GM04503 (cell line): ENCODE data around the gene CBLB.
A peak's percentile ranks its signal among the peaks of the same experiment; 100 is the strongest.
"Not testable (repeated sequence)": the region's sequence is repeated elsewhere in the genome, so short reads cannot be mapped to it uniquely, and the experiment has no call there.

Source experiments
- DNase-seq: peaks from one replicate; pipeline ENCODE4 v3.0.0-alpha.2; 2012; ENCODE audit warnings: low read depth

The CBLB gene

GRCh38 chr3:105747696-105748095, 121.1 kb downstream of the CBLB start:
- DNase-seq = no peak

- DNase-seq = peak; percentile 34
Measured at GRCh38 chr3:105747060-105747541, 121.7 kb downstream of the CBLB start.

- DNase-seq = no peak
Measured at GRCh38 chr3:105746231-105746996, 122.4 kb downstream of the CBLB start.

GRCh38 chr3:105745046-105745445, 123.8 kb downstream of the CBLB start:
- no peak for DNase-seq

- no peak for DNase-seq
Measured at GRCh38 chr3:105744202-105744601, 124.6 kb downstream of the CBLB start.

GRCh38 chr3:105733356-105733755, 135.5 kb downstream of the CBLB start:
- DNase-seq = no peak

- no peak for DNase-seq
Measured at GRCh38 chr3:105731686-105732085, 137.1 kb downstream of the CBLB start.

GRCh38 chr3:105730801-105731354, 137.9 kb downstream of the CBLB start:
- DNase-seq = no peak

- no peak for DNase-seq
Measured at GRCh38 chr3:105729667-105730066, 139.1 kb downstream of the CBLB start.

GRCh38 chr3:105728771-105729312, 140.0 kb downstream of the CBLB start:
- DNase-seq = no peak

- DNase-seq = not testable (repeated sequence)
Measured at GRCh38 chr3:105727036-105727435, 141.8 kb downstream of the CBLB start.

GRCh38 chr3:105722943-105723556, 145.8 kb downstream of the CBLB start:
- no peak for DNase-seq

GRCh38 chr3:105719791-105720190, 149.0 kb downstream of the CBLB start:
- DNase-seq = no peak

- peak; percentile 19 for DNase-seq
Measured at GRCh38 chr3:105715372-105715771, 153.4 kb downstream of the CBLB start.

- no peak for DNase-seq
Measured at GRCh38 chr3:105714453-105714852, 154.4 kb downstream of the CBLB start.

- DNase-seq = no peak
Measured at GRCh38 chr3:105708980-105709379, 159.8 kb downstream of the CBLB start.

- no peak for DNase-seq
Measured at GRCh38 chr3:105707009-105707408, 161.8 kb downstream of the CBLB start.

GRCh38 chr3:105704726-105705410, 163.9 kb downstream of the CBLB start:
- DNase-seq = no peak

GRCh38 chr3:105700575-105700974, 168.2 kb downstream of the CBLB start:
- DNase-seq = no peak

GRCh38 chr3:105691633-105692032, 177.2 kb downstream of the CBLB start:
- no peak for DNase-seq

- DNase-seq = no peak
Measured at GRCh38 chr3:105691053-105691452, 177.8 kb downstream of the CBLB start.

GRCh38 chr3:105688821-105689220, 180.0 kb downstream of the CBLB start:
- DNase-seq = no peak
